ENCODE data around the gene SCAF11.

The SCAF11 gene

DNA sequence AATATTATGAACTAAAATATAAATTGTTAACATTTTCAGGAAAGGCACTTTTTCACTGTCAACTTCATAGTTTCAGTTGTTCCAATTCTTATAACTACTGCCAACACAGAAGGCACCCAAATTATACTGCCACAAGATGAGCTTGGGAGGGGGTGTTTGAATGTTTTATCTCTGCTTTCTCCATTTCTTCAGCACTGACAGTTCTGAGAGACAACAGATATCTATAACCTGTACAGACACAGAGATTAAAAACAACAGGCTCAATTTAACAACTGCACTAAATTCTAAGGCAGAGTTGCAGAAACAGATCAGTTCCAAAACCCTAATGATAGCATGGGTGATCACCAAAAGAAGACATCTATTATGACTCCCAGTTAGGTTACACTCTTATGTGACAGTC lies 12.8 kb downstream of the SCAF11 start:
- peak; percentile 64 for DNase-seq

DNA sequence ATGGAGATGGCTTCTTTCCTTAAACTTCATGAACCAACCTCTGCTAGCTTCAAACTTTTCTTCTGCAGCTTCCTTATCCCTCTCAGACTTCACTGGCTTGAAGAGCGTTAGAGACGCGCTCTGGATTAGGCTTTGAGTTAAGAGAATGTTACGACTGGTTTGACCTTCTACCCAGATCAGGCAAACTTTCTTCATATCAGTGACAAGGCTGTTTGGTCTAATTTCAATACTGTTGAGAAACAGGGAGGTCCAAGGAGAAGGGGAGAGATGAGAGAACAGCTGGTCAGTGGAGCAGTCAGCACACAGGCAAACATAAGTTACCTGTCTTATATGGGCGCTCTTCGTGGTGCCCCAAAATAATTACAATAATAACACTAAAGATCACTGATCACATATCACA lies 14.9 kb downstream of the SCAF11 start:
- DNase-seq, result no peak

DNA sequence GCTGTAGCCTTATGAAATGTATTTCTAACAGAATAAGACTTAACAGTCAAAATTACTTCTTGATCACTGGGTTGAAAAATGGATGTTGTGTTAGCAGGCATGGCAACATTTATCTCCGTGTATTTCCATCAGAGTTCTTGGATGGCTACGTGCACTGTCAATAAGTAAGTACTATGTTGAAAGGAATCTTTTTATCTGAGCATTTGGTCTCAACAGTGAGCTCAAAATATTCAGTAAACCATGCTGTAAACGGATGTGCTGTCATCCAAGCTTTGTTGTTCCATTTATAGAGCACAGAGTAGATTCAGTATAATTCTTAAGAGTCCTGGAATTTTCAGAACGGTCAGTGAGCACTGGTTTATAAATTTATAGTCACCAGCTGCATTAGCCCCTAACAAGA lies 15.5 kb downstream of the SCAF11 start:
- no peak for DNase-seq

DNA sequence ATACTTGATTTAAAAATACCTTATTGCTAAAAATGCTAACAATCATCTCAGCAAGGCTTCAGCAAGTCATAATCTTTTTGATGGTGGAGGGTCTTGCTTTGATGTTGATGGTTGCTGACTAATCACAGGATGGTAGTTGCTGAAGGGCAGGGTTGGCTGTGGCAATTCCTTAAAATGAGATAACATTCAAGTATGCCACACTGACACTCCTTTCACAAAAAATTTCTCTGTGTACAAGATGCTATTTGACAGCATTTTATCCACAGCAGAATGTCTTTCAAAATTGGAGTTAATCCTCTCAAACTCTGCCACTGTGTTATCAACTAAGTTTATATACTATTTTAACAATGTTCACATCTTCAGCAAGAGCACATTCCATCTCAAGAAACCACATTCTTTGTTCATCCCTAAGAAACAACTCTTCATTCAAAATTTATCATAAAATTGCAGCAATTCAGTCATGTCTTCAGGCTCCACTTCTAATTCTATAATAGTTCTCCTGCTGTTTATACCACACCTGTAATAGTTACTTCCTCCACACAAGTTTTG lies 16.1 kb downstream of the SCAF11 start:
- peak; percentile 26 for DNase-seq

DNA sequence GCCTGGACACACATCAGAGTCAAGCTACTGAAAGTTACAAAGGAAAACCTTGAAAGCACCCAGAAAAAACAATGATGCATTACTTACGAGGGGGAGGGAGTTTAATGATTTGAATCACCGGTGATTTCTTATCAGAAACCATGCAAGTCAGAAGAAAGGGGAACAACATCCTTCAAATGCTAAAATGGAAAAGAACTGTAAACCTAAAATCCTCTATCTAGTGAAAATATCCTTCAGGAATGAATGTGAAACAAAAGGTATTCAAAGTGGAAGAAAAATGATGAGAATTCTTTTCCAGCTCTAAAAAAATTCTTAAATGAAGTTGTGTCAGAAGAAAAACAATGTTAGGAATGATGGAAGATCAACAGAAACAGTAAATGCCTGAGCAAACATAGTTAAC lies 16.8 kb downstream of the SCAF11 start:
- no peak for DNase-seq

DNA sequence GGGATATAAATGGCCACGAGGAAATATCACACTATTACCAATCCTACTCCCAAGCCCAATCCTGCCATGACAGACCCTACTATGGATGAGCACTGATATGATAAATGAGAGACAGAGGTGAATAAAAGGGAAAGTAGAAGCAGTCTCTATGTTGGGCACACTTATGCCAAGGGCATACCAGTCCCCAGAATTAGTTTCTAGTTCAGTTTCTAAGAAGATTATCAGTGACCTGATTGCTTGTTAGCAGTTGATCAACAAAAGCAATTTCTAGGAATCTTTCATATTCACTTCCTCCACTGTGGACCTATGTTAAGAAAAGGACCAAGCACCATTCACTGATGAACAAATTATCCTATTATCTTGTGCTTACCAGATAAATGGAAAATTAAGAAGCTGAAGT lies 20.0 kb downstream of the SCAF11 start:
- DNase-seq, result peak; percentile 62

DNA sequence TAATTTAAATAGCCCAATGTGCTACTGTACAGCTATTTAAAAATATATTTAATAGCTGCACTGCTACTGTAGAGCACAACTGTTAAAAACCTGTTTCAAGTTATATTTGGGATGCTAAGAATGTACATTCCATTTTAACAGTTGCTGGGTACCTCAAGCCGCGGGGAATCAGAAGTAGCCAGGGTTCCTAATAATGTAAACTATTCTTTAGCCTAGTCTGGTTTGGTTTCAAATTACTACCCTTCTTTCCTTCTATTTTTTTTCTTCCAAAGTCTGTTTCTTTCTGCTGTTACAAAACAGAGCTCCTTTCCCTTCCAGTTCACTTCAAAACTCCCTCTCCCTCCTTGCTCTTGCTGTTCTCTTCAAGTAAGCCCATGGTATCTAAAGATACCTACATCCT lies 21.3 kb downstream of the SCAF11 start:
- DNase-seq, result no peak

DNA sequence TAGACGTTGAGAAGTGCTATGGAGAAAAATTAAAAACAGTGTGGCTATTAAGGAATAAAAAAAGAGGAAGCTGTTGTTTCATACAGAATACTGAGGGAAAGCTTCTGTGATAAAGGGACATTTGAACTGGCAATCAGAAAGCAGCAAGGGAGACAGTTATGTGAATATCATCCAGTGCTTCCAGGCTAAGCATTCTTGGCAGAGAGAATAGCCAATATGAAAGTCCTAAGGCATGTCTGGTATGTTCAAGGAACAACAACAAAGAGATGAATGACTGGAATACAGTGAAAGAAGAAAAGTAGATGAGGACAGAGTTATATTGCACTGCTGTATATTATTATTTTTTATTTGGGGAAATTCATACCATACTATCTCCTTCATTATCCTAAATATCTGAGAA lies 23.9 kb downstream of the SCAF11 start:
- DNase-seq, result no peak

DNA sequence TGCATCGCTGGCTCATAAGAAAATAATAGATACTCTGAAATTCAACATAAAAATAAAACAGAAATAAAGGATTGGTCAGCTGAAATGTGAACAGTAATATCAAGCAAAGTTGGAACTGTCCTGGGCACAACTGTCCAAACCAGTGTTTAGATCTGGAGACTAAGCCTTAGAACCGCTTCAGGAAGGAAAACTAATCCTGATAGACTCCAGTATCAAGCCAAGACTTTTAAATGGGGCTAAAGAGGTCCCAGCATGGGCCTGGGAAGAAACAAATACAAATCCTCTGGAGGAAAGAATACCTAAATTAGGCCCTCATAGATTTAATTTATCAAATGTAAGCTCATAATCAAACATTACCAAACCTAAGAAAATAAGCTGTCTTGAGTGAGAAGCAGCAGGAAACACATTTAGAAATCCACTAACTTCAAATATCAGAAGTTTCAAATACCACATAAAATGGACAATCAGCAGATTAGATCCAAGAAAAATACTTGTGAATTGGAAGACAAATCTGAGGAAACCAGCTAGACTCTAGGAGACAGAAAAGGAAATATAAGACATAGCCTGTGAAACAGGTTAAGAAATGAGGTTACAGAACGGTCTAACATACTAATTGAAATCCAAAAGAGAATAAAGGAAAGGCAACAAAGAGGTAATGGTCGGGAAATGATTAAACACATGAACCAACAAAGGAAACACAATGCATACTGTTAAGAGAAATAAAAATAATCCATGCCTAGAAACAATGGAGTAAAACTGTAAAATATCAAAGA lies 27.6 kb downstream of the SCAF11 start:
- no peak for DNase-seq

DNA sequence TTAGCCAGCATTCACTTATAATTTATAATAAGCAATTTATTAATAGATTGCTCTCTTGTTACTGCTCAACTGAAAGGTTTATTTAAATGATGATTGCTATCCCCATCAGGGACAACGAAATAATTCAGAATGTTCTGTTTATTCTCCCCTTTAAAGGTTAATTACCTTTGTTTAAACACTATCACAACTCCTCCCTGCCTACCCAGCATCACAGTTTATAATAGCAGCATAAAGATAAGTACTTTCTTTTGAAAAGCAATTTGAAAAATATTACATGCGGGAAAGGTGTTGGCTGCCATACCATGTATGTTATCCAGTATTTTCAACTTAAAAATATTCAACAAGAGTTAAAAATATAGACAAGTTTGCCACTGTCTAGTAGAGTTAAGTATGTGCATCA lies 30.6 kb downstream of the SCAF11 start:
- DNase-seq, result no peak

DNA sequence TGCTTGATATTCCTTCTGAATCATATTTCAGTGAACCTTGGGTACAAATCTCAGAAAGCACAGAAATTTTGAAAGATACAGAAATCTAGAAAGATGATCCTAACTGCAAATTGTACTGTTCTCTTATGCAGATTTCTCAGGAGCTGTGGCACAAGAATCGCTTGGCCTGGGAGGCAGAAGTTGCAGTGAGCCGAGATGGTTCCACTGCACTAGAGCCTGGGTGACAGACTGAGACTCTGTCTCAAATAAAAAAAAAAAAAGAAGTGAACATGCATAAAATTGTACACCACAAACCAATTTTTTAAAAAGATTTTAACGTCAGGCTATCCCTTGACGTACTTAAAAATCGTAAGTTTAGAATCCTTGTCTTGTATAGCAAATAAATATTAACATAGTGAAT lies 31.3 kb downstream of the SCAF11 start:
- DNase-seq, result no peak

DNA sequence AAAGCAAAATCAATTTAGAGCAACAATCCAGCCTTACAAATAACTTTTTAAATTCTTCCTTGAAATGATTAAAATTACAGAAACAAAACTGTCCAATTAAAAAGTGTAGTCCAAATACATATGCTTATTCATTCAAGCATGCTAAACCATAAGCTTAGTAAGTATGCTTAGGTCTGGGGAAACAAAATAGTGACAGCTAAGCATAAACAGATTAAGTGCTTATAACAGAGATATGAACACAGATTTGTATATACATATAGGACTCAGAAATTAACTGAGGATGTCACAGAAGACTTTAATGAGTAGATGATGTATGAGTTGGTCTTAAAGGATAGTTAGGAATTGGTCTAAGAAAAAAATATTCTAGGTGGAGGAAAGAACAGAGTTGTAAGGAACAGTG lies 41.8 kb downstream of the SCAF11 start:
- DNase-seq, result no peak

DNA sequence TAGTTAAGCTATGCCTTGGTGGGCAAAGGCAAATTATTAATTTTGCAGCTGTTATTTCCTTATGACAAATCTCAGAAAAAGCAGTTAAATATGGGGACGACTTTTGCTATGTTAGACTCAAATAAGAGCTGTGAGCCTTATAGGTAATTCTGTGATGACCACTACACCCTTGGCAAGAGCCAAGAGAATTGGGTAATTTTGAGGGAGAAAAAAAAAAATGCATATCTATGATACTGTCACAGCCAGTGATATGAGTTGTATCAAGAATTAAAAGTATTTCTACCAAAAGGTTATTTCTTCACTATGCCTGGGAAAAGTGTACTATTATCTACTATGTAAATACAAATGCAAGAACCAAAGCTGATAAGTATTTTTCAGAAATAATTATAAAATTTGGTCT lies 43.9 kb downstream of the SCAF11 start:
- DNase-seq, result no peak

DNA sequence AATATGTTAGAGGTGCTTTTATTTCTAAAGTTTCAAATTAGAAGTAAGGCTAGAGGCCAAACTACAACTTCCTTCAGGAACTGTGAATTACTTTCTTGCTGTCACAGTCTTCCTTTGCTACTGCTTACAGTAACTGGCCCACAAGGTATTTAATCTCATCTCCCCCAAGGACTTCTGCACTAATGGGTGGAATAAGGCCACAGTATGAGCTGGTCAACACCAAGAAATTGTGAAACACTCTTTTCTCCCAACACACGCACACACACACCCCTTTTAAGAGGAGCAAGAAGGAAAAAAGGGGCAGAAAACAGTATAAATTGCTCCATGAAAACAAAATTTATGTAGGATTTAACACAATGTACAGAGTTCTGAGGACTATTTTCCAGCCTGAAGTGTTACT lies 45.6 kb downstream of the SCAF11 start:
- no peak for DNase-seq

DNA sequence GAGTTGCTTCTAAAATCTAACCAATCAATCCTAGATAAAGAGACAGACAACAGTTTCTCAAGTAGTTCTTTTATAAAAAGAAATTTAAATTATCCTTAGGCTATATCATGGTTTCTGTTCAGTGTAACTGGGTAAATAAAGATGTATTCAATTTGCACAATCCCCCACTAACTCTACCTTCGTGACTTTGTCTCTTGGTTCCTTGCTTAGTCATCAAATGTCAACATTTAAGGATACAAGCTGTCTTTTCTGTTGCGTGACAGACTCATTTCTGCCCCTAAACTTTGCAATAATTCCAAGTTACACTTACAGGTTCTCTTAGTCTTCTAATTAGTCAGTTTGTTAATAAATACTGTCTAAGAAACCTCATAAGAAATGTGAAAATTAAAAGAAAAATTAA lies 50.6 kb downstream of the SCAF11 start:
- DNase-seq, result no peak

DNA sequence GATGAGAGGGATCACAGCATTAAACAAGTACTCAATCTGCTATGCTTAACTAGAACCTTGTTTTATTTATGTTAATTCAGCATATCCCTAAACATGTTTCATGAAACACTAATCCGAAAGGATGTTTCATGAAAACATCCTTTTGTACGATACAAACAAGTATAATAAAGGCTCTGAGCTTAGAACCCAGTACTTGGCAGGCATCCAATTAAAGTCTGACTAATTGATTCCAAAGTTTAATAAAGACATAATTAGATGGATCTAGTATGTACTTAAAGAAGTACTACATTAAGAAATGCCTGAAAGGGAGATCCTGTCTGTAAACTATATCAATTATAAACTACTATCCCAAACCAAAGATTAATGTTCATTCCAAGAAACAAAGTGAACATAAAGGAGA lies 51.8 kb downstream of the SCAF11 start:
- DNase-seq, result peak; percentile 20

DNA sequence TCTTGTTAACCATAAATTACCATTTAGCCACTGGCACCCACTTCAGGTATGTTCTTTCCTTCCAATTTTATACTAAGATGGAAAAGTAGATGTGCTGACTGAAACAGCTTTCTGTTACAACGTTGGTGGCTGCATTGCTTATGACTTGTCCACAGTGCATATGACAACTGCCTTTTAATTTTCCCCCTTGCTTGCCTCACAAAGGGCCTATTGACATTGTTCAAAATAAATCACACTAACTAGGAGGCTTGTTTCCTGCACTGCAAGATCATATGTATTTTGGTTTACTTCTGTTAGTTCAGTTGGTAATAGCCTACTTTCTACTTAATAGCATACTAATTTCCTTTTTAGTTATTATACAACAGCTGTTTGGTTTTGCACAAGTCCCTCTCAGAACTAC lies 55.4 kb downstream of the SCAF11 start:
- DNase-seq, result no peak

DNA sequence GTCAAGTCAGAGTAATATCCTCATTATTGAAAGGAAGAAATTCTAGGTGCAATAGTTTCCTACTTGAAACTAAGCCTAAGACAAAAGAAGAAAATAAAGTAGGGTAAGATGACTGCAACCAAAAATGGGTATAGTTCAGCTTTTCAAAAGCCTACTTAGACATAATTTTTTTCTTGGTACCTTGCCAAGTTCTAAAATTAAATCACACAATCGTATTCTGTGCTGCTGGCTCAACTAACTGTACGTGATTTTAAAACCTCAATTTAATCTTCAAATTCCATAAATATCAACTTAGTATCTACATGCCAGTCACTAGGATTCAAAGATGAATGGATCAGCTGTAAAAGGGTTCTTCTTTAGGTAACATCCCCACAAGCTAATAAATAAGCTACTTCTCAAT lies 56.9 kb downstream of the SCAF11 start:
- DNase-seq, result no peak

DNA sequence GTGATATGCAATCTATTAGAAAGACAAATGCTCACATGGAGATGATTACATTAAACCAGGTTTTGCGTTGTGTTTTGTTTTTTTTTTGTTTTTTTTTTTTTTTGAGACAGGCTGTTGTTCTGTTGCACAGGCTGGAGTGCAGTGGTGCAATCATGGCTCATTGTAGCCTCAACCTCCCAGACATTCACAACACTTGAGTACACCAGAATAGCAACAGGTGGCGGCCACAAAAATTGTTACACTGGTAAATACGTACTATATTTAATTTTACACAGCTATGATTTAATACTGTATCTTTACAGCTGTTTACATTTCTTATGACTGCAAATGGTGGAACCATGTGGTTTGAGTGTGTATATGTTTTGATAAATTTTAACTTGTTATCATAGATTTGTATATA lies 60.0 kb downstream of the SCAF11 start:
- no peak for DNase-seq

DNA sequence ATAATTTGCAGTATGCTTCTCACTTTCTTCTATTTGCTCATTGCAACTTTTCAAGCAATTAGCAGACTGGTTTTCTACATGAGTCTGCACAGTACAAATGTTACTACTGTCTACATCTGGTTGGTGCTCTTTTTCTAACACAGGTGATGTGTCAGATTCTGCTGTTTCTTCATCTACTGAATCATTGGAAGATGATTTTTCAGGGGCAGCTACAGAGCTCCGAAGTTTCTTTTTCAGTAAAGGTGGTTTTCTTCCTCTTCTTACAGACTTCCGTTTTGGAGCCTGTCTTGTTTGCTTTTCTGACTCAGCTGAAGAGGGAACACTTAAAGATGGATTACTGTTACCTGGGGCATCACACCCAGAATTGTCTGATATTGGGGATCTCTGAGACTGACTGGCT lies 62.1 kb downstream of the SCAF11 start:
- no peak for DNase-seq

DNA sequence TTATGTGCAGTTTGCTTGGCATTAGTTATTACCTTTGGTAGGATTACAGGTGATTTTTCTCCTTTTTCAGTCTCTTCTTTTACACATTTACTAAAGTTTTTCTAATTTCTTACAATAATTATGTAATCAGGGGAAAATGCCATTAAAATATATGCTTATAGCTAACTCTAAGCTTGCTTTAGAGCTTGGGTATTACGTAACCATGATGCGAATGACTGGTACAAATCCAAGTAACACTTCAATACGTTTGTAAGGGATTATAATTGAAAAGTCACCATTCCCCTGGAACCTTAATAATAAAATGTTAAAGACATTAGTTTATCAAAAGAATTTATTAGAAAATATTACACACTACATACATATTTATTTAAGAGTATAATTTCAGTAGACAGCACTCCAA lies 71.6 kb downstream of the SCAF11 start:
- DNase-seq, result no peak

DNA sequence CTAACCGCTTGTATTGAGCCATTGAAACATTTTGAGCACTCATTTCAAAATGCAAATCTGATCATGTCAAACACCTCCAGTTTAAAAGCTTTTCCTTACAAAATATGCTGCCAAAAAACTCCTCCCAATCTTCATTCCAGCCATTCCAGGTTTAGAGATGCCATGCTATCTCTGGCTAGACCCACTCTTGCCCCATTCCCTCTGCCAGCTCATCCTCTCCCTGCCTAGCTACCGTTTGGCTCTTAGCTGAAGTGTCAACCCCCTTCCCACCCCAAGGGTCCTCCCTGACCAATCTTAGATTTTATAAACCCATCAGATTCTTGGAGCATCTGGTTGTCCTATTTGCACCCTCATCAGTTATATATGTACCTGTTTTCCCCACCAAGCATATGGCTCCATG lies 75.0 kb downstream of the SCAF11 start:
- DNase-seq, result no peak

DNA sequence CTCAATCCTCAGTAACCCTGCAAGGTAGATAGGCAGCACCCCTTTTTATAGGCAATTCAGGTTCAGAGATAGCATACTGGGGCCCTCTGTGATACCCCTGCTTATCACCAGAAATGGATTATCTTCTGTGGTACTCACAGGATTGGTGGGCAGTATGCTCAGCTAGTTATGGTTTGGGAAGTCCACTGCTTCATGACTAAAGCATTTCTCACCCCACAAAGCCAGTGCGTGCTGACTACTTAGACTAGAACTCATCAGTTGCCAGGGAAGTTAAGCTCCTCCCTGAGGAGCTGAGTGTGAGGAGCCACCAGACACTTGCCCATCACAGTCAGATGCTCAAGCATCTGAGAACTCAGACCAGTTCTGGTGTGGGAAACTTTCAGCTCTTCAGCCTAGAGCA lies 76.3 kb downstream of the SCAF11 start:
- no peak for DNase-seq

DNA sequence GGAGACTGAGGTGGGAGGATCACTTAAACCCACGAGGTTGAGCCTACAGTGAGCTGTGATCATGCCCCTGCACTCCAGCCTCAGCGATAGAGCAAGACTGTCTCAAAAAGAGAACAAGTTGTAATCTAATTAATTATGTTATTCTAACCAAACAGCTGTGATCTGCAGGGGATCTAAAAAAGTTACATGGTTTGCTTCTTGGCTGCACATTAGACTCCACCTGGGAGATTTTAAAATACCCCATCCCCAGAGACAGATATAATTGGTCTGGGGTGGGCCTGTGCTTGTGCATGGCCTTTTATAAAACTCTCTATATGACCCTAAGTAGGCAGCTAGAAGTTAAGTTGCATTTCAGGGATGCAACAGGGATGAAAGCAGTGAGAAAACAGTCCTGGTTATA lies 76.7 kb downstream of the SCAF11 start:
- no peak for DNase-seq

DNA sequence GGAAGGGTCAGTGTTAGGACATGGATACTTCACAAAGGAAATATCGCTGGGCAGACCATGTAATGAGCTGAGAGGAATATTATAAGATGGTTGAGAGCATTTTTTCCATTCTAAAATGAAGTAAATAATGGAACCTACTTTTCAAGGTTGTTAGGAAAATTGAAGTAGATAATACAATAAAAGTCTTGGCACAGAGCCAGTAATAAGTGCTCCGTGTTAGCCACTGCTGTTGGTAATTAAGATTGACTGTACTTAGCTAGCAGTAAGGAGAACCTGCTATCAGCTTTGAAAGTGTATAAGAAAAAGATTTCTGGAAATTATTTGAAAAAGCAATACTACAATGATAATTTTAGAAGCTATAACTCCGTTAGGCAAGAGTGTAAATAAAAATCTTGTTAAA lies 77.6 kb downstream of the SCAF11 start:
- DNase-seq, result no peak

All from hematopoietic multipotent progenitor cell treated with erythropoietin and hydrocortisone succinate and interleukin-3 and kit ligand, for 8 days (in vitro differentiated cells).